Measurements from ENCODE around the gene CHD6. TPM values are rescaled to one million over a fixed set of nuclear protein-coding genes. Genes with fewer than 3 reads are reported as not detected.

CHD6 gene
- polyA plus RNA-seq, 1 donor (not counting 4 experiments of a cell fraction or from before 2014, with no cell fraction given): 6.8 TPM

DNA sequence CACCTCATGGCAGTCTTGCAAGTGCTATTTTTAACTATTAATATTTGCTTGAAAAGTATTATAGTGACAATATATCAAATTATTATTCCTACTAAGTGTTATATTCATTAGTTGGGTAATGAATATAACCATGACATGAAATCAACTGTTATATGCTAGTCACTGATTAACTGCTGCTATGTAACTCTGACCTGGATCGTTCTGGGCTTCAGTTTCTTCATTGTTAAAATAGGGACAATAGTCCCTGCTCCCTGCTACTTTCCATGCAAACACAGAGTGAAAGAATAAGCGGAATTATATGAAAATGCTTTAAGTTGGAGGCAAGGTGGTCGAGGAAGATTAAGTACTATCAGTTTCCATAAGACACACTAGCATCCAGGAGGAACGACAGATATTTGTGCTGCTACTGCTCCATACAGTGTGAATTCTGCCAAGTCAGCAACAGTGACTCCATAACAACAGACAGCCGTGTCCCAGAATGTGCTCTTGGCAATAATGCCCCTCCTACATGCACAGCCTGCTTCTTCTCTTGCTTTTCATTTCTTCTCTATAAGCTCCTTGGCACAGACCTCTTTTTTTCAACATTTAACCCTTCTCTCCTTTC is 107.2 kb downstream of the CHD6 start:
- DNase-seq (ENCODE audit: low read depth, low spot score) (no peak), FAIRE-seq (no peak)
- Histone ChIP-seq H3K4me3 (ENCODE audit: control insufficient read depth in 2 of 3, extremely low read depth in 1 of 3, insufficient read depth in 2 of 3, low read depth in 1 of 3, low read length in 3 of 3) (no peak overlapping the region), H3K9me1 (ENCODE audit: control insufficient read depth, extremely low read depth, insufficient read depth, low read length) (no peaks in the 10 kb centered on the region), H3K79me2 (ENCODE audit: control insufficient read depth, insufficient read depth, low read length) (no peaks in the 10 kb centered on the region), H3K27me3 (ENCODE audit: control insufficient read depth, extremely low read depth, insufficient read depth, low read length) (no peaks in the 10 kb centered on the region), H3K9ac (ENCODE audit: control insufficient read depth, extremely low read depth, insufficient read depth, low read length) (no peak overlapping the region), H3K27ac (ENCODE audit: control insufficient read depth, insufficient read depth, low read length) (no peak overlapping the region), H3K9me3 (ENCODE audit: control insufficient read depth, low read depth, low read length) (no peaks in the 10 kb centered on the region), H3K36me3 (ENCODE audit: control insufficient read depth in 2 of 2, extremely low read depth in 1 of 2, insufficient read depth in 2 of 2, low read length in 2 of 2) (peaks cover 0 to 9% of the 10 kb centered on the region in 2 experiments), H3K4me2 (ENCODE audit: control insufficient read depth, extremely low read depth, insufficient read depth, low read depth, low read length) (no peak overlapping the region), H3K4me1 (ENCODE audit: control insufficient read depth, extremely low read depth, insufficient read depth, low read length) (no peaks in the 10 kb centered on the region), H2AFZ (ENCODE audit: control insufficient read depth, low read length) (no peak overlapping the region), H4K20me1 (ENCODE audit: control insufficient read depth, extremely low read depth, insufficient read depth, low read length) (no peaks in the 10 kb centered on the region)
- dilution Hi-C loops (cut with MboI; ENCODE audit: extremely low pct_ligation_motif_present, low sequenced_read_pairs): no loop called here
- TF ChIP-seq, protein P1, sequence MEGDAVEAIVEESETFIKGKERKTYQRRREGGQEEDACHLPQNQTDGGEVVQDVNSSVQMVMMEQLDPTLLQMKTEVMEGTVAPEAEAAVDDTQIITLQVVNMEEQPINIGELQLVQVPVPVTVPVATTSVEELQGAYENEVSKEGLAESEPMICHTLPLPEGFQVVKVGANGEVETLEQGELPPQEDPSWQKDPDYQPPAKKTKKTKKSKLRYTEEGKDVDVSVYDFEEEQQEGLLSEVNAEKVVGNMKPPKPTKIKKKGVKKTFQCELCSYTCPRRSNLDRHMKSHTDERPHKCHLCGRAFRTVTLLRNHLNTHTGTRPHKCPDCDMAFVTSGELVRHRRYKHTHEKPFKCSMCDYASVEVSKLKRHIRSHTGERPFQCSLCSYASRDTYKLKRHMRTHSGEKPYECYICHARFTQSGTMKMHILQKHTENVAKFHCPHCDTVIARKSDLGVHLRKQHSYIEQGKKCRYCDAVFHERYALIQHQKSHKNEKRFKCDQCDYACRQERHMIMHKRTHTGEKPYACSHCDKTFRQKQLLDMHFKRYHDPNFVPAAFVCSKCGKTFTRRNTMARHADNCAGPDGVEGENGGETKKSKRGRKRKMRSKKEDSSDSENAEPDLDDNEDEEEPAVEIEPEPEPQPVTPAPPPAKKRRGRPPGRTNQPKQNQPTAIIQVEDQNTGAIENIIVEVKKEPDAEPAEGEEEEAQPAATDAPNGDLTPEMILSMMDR (optimal IDR thresholded peaks at IDR 0.05 in 1 of 3, IDR thresholded peaks at IDR 0.05 in 1 of 3, conservative IDR thresholded peaks at IDR 0.05 in 1 of 3; ENCODE audit: extremely low read depth in 1 of 3, insufficient read depth in 2 of 3, low read length in 3 of 3): no peak
- TF ChIP-seq EZH2 (IDR thresholded peaks at IDR 0.05; ENCODE audit: low read length): no peak

DNA sequence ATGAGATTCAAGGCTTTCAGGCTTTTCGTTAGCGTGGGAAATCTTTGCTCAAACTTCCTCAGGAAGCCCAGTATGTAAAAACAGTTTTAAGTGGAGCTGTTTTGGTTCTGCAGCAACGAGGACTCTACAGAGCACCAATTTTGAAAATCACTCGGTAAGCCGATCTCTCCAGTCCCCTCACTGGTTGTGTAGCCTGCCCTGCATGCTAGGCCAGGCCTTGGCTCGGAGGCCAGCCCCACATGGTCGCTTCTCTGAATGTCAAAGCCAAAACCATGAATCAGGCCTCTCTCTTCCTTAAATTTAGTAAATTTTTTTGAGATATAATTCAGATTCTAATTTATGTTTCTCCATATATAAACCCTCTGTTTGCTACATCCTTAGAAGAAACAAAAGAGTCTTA is 108.0 kb downstream of the CHD6 start:
- no peaks in the 10 kb centered on the region for H3K4me1 ChIP-seq (ENCODE audit: control insufficient read depth, extremely low read depth, insufficient read depth, low read length)
- dilution Hi-C loops (cut with MboI; ENCODE audit: extremely low pct_ligation_motif_present, low sequenced_read_pairs): no loop called here
- H3K79me2 ChIP-seq (ENCODE audit: control insufficient read depth, insufficient read depth, low read length): no peaks in the 10 kb centered on the region
- H3K9me3 ChIP-seq (ENCODE audit: control insufficient read depth, low read depth, low read length): no peaks in the 10 kb centered on the region
- H3K4me2 ChIP-seq (ENCODE audit: control insufficient read depth, extremely low read depth, insufficient read depth, low read depth, low read length): no peak overlapping the region
- H2AFZ ChIP-seq (ENCODE audit: control insufficient read depth, low read length): no peak overlapping the region
- H4K20me1 ChIP-seq (ENCODE audit: control insufficient read depth, extremely low read depth, insufficient read depth, low read length): no peaks in the 10 kb centered on the region
- H3K9ac ChIP-seq (ENCODE audit: control insufficient read depth, extremely low read depth, insufficient read depth, low read length): no peak overlapping the region
- no peak overlapping the region for H3K4me3 ChIP-seq (ENCODE audit: control insufficient read depth in 2 of 3, extremely low read depth in 1 of 3, insufficient read depth in 2 of 3, low read depth in 1 of 3, low read length in 3 of 3)
- DNase-seq (ENCODE audit: low read depth, low spot score) (no peak), FAIRE-seq (no peak)
- no peaks in the 10 kb centered on the region for H3K9me1 ChIP-seq (ENCODE audit: control insufficient read depth, extremely low read depth, insufficient read depth, low read length)
- H3K27ac ChIP-seq (ENCODE audit: control insufficient read depth, insufficient read depth, low read length): no peak overlapping the region
- peaks cover 0 to 9% of the 10 kb centered on the region in 2 experiments for H3K36me3 ChIP-seq (ENCODE audit: control insufficient read depth in 2 of 2, extremely low read depth in 1 of 2, insufficient read depth in 2 of 2, low read length in 2 of 2)
- no peaks in the 10 kb centered on the region for H3K27me3 ChIP-seq (ENCODE audit: control insufficient read depth, extremely low read depth, insufficient read depth, low read length)
- TF ChIP-seq, protein P1 (optimal IDR thresholded peaks at IDR 0.05 in 1 of 3, IDR thresholded peaks at IDR 0.05 in 1 of 3, conservative IDR thresholded peaks at IDR 0.05 in 1 of 3; ENCODE audit: extremely low read depth in 1 of 3, insufficient read depth in 2 of 3, low read length in 3 of 3): no peak
- no peak for TF ChIP-seq EZH2 (IDR thresholded peaks at IDR 0.05; ENCODE audit: low read length)

Measured in keratinocyte (primary cell).